Measurements from ENCODE around the gene ZNF275.

DNA sequence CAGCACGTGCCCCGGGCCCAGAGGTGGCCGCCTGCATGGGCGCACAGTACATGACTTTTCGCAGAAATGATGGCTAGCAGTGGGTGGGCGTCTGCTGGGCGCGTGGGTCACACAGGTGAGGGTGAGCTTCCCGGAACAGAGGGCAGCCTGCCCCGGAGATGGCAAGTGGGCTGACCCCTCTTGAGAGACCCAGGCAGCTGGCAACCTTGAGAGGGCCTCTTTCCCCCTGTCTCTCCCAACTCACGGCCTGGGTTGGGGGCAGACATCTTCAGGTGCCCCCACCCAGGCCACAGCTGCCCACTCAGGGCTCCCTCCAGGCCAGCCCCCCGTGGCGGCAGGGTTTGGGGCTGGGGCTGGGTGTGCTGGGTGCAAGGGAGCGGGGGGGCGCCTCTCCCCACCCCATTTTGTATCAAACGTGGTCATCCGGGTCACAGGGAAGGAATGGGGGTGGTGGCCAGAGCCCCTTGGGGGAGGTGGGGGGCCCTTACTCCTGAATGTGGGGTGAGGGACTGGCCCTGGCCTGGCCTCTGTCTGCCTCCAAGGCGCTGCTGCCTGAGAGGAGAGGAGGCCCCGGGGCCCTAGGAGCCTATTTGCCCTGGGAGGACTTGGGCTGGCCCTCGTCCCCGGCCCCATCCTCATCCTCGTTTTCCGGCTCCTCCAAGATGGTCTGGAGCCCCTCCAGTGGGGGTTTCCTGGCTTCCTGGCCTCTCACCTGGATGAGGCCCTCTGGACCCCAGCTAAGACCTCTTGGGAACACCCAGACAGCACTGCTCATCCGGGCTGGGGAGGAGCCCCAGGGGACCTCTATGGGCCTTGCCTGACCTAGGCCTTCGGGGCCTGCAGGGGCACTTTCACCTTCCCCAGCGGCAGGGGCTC is 62.6 kb downstream of the ZNF275 start:
- no peak for TF ChIP-seq EZH2 (IDR thresholded peaks at IDR 0.05; ENCODE audit: borderline replicate concordance)
- TF ChIP-seq, protein P1, sequence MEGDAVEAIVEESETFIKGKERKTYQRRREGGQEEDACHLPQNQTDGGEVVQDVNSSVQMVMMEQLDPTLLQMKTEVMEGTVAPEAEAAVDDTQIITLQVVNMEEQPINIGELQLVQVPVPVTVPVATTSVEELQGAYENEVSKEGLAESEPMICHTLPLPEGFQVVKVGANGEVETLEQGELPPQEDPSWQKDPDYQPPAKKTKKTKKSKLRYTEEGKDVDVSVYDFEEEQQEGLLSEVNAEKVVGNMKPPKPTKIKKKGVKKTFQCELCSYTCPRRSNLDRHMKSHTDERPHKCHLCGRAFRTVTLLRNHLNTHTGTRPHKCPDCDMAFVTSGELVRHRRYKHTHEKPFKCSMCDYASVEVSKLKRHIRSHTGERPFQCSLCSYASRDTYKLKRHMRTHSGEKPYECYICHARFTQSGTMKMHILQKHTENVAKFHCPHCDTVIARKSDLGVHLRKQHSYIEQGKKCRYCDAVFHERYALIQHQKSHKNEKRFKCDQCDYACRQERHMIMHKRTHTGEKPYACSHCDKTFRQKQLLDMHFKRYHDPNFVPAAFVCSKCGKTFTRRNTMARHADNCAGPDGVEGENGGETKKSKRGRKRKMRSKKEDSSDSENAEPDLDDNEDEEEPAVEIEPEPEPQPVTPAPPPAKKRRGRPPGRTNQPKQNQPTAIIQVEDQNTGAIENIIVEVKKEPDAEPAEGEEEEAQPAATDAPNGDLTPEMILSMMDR (IDR thresholded peaks at IDR 0.05; ENCODE audit: poor library complexity) = no peak
- TF ChIP-seq EZH2phosphoT487 (IDR thresholded peaks at IDR 0.05; ENCODE audit: low read depth, severe bottlenecking, unreplicated experiment) = no peak

Data from hepatocyte (in vitro differentiated cells).